K562 (cell line): ENCODE results near the gene ATP5F1D. TPM values are rescaled to one million over a fixed set of nuclear protein-coding genes. Genes with fewer than 3 reads are reported as not detected.

ENCODE experiments used
- IRF2 ChIP-seq: sonication (generic); formaldehyde crosslinking; IDR thresholded peaks from 2 replicates; pipeline ENCODE4 v1.8.1; 2022; ENCODE audit warnings: mild to moderate bottlenecking, missing genetic modification reagents
- RBM17 ChIP-seq: fragments of 200-400 bp; formaldehyde crosslinking; IDR thresholded peaks from 2 replicates; pipeline ENCODE4 v1.6.1; 2017; ENCODE audit warnings: low read depth, mild to moderate bottlenecking, low read length, borderline replicate concordance
- SIRT6 ChIP-seq: IDR thresholded peaks from one replicate; pipeline ENCODE4 v1.6.1; 2012; ENCODE audit warnings: low read depth, mild to moderate bottlenecking, control low read depth, inconsistent platforms, low read length, moderate library complexity
- SMARCC2 ChIP-seq: fragments of 450-650 bp; IDR thresholded peaks from 2 replicates; pipeline ENCODE4 v1.6.1; 2017; ENCODE audit warnings: antibody characterized with exemption, moderate library complexity, mild to moderate bottlenecking, low read depth
- polyA plus RNA-seq, 8 experiments: library from polyadenylated mRNA; depleted of rRNA in 4 of 8; stranded (reverse) in 5 of 8; unstranded in 3 of 8; fragments of >200 nt; fragmentation: Nextera tagmentation in 2 of 8; fragmentation: Illumina TruSeq in 1 of 8; extraction: Ambion mirVana in 2 of 8; extraction: Trizol in 1 of 8; gene quantifications; 2 replicates each; pipeline versions ENCODE4 v1.2.1 to v1.2.3, GENCODE V29; 2011 to 2014; ENCODE audit warnings: inconsistent platforms in 1 of 8, missing spikeins in 1 of 8
- total RNA-seq, 7 experiments: library from RNA; depleted of rRNA in 6 of 7; stranded (reverse); fragments of >200 nt in 6 of 7; fragmentation: Illumina TruSeq in 2 of 7; extraction: Trizol in 2 of 7; gene quantifications; 2 replicates each; pipeline versions ENCODE4 v1.2.1 to v1.2.3, GENCODE V29; 2011 to 2021; ENCODE audit warnings: low replicate concordance in 1 of 7
- TF ChIP-seq, protein P1 (sequence below): fragments of 450-650 bp; IDR thresholded peaks from 2 replicates; pipeline ENCODE4 v1.7.1; 2018; ENCODE audit warnings: mild to moderate bottlenecking, low read depth; ENCODE audit not compliant: partially characterized antibody
- TF ChIP-seq, protein P2 (sequence below): fragments of 250-450 bp; sonication (Bioruptor Pico); IDR thresholded peaks from 2 replicates; pipeline ENCODE4 v1.4.0; 2020; ENCODE audit warnings: mild to moderate bottlenecking, moderate library complexity
- TF ChIP-seq, protein P3 (sequence below): sonication (generic); formaldehyde crosslinking; IDR thresholded peaks from 2 replicates; pipeline ENCODE4 v1.8.1; 2022; ENCODE audit warnings: missing genetic modification reagents

ATP5F1D gene
- total and polyA plus RNA-seq, 9 of the 15 experiments (the other 6 are each of a cell fraction or from before 2014, with no cell fraction given), result 3.9 to 409 (median 36.8) TPM

DNA sequence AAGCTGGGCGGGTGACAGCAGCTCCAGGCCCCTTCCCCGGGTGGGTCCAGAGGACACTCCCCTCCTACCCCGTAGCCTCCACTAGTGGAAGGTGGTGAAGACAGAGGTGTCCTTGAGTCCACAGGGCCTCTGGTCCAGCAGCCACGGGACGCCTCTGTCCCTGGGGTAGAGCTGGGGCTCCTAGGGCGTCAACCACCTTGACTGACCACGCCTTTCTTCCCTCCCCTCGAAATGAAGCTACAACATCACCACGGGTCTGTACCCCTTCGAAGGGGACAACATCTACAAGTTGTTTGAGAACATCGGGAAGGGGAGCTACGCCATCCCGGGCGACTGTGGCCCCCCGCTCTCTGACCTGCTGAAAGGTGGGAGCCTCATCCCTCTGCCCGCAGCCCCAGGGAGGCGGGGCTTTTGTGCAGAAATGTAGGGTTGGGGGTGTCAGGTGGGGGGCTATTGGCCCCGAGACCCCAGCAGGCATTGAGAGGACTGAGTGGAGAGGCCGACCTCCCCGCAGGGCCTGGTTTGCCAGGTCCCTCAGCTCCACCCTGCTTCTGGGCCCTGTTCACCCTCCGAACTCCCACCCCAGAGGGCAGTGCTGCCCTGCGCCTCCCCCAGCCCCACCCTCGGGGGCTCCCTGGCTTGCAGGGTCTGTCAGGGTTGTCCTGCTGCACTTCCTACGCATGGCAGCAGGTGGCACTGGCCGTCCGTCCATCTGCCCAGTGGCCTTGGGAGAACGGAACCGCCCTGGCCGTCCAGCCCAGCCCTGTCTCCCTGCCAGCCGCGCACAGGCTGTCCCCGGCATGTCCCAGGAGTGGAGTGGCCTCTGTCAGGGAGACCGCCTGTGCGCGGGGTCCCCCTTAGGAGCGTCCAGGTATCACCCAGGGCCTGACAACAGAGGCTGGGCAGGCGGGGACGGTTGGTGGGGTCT lies 20.3 kb upstream of the ATP5F1D start (continued):
- TF ChIP-seq IRF2 (CRISPR knock-in tag), result no peak
- TF ChIP-seq, protein P1, sequence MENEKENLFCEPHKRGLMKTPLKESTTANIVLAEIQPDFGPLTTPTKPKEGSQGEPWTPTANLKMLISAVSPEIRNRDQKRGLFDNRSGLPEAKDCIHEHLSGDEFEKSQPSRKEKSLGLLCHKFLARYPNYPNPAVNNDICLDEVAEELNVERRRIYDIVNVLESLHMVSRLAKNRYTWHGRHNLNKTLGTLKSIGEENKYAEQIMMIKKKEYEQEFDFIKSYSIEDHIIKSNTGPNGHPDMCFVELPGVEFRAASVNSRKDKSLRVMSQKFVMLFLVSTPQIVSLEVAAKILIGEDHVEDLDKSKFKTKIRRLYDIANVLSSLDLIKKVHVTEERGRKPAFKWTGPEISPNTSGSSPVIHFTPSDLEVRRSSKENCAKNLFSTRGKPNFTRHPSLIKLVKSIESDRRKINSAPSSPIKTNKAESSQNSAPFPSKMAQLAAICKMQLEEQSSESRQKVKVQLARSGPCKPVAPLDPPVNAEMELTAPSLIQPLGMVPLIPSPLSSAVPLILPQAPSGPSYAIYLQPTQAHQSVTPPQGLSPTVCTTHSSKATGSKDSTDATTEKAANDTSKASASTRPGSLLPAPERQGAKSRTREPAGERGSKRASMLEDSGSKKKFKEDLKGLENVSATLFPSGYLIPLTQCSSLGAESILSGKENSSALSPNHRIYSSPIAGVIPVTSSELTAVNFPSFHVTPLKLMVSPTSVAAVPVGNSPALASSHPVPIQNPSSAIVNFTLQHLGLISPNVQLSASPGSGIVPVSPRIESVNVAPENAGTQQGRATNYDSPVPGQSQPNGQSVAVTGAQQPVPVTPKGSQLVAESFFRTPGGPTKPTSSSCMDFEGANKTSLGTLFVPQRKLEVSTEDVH, result no peak
- TF ChIP-seq, protein P2, sequence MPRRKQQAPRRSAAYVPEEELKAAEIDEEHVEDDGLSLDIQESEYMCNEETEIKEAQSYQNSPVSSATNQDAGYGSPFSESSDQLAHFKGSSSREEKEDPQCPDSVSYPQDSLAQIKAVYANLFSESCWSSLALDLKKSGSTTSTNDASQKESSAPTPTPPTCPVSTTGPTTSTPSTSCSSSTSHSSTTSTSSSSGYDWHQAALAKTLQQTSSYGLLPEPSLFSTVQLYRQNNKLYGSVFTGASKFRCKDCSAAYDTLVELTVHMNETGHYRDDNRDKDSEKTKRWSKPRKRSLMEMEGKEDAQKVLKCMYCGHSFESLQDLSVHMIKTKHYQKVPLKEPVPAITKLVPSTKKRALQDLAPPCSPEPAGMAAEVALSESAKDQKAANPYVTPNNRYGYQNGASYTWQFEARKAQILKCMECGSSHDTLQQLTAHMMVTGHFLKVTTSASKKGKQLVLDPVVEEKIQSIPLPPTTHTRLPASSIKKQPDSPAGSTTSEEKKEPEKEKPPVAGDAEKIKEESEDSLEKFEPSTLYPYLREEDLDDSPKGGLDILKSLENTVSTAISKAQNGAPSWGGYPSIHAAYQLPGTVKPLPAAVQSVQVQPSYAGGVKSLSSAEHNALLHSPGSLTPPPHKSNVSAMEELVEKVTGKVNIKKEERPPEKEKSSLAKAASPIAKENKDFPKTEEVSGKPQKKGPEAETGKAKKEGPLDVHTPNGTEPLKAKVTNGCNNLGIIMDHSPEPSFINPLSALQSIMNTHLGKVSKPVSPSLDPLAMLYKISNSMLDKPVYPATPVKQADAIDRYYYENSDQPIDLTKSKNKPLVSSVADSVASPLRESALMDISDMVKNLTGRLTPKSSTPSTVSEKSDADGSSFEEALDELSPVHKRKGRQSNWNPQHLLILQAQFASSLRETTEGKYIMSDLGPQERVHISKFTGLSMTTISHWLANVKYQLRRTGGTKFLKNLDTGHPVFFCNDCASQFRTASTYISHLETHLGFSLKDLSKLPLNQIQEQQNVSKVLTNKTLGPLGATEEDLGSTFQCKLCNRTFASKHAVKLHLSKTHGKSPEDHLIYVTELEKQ (CRISPR knock-in tag), result no peak
- no peak for TF ChIP-seq SMARCC2
- TF ChIP-seq SIRT6, result no peak
- no peak for TF ChIP-seq RBM17
- TF ChIP-seq, protein P3, sequence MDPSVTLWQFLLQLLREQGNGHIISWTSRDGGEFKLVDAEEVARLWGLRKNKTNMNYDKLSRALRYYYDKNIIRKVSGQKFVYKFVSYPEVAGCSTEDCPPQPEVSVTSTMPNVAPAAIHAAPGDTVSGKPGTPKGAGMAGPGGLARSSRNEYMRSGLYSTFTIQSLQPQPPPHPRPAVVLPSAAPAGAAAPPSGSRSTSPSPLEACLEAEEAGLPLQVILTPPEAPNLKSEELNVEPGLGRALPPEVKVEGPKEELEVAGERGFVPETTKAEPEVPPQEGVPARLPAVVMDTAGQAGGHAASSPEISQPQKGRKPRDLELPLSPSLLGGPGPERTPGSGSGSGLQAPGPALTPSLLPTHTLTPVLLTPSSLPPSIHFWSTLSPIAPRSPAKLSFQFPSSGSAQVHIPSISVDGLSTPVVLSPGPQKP (CRISPR knock-in tag), result no peak
- TF ChIP-seq, all 486 proteins: peak for 6
